ENCODE data around the gene RPL23. TPM values are rescaled to one million over a fixed set of nuclear protein-coding genes. Genes with fewer than 3 reads are reported as not detected.
A peak's percentile ranks its signal among the peaks of the same experiment; 100 is the strongest.

Gene RPL23
- total RNA-seq, 1 donor from 2014 or later, result 1,585 TPM

GRCh38 chr17:38890410-38890746 lies 36.9 kb upstream of the RPL23 start:
- Histone ChIP-seq H3K27me3 (no peaks in the 10 kb centered on the region), H3K36me3 (peaks cover 0 to 55% of the 10 kb centered on the region in 2 donors), H3K4me1 (peaks cover 46% of the 10 kb centered on the region), H3K9me3 (no peaks in the 10 kb centered on the region), H3K4me3 (no peak overlapping the region), H3K27ac (no peak overlapping the region)
- intact Hi-C loops (cut with DNase I), result no loop called here
- no peak for DNase-seq (ENCODE audit: extremely low spot score in 2 of 2)
- TF ChIP-seq, protein P1, sequence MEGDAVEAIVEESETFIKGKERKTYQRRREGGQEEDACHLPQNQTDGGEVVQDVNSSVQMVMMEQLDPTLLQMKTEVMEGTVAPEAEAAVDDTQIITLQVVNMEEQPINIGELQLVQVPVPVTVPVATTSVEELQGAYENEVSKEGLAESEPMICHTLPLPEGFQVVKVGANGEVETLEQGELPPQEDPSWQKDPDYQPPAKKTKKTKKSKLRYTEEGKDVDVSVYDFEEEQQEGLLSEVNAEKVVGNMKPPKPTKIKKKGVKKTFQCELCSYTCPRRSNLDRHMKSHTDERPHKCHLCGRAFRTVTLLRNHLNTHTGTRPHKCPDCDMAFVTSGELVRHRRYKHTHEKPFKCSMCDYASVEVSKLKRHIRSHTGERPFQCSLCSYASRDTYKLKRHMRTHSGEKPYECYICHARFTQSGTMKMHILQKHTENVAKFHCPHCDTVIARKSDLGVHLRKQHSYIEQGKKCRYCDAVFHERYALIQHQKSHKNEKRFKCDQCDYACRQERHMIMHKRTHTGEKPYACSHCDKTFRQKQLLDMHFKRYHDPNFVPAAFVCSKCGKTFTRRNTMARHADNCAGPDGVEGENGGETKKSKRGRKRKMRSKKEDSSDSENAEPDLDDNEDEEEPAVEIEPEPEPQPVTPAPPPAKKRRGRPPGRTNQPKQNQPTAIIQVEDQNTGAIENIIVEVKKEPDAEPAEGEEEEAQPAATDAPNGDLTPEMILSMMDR (IDR thresholded peaks at IDR 0.05), result no peak
- TF ChIP-seq POLR2AphosphoS5 (IDR thresholded peaks at IDR 0.05; ENCODE audit: insufficient read depth in 1 of 2, low read depth in 1 of 2), result no peak
- TF ChIP-seq POLR2A (IDR thresholded peaks at IDR 0.05), result no peak

DNA sequence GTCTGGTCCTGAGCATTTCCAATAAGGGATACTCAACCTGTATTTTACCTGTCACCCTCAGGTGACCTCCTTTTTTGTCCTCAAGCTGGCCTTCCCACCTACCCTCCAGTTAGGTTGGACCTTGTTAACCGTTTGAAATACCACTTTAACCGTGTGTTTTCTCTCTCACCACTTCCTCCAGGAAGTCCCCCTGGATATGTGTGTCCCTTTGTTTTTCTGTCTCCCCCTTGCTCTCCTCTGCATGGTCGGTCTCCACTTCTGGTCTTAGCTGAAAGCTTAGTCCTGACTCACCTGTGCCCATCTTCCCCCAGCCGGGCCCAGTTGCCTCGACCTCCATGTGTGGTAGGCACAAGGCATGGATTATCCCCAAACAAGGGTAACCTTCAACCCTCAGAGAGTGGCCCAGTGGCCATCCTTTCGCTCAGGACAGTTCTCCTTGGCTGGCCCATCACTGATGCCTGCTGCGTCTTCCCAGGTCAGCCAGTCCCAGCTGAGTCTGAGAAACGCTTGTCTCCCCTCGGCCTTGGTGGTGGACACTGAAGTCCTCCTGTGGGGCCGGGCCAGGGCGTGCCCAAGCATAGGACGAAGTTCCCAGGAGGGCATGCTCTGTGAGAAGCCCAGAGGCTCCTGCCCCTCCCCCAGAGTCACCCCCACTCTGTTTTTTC lies 36.4 kb upstream of the RPL23 start:
- Histone ChIP-seq H3K27ac (no peak overlapping the region), H3K4me3 (no peak overlapping the region), H3K4me1 (peaks cover 47% of the 10 kb centered on the region), H3K36me3 (peaks cover 0 to 52% of the 10 kb centered on the region in 2 donors), H3K9me3 (no peaks in the 10 kb centered on the region), H3K27me3 (no peaks in the 10 kb centered on the region)
- no peak for TF ChIP-seq POLR2A (IDR thresholded peaks at IDR 0.05)
- TF ChIP-seq POLR2AphosphoS5 (IDR thresholded peaks at IDR 0.05; ENCODE audit: insufficient read depth in 1 of 2, low read depth in 1 of 2), result no peak
- TF ChIP-seq, protein P1 (IDR thresholded peaks at IDR 0.05), result no peak
- intact Hi-C loops (cut with DNase I), result no loop called here
- DNase-seq (ENCODE audit: extremely low spot score in 2 of 2), result no peak

GRCh38 chr17:38888842-38889241 lies 35.3 kb upstream of the RPL23 start:
- H3K36me3 ChIP-seq, result peaks cover 0 to 48% of the 10 kb centered on the region in 2 donors
- DNase-seq (ENCODE audit: extremely low spot score in 2 of 2), result no peak
- no peak overlapping the region for H3K27ac ChIP-seq
- intact Hi-C loops (cut with DNase I), result no loop called here
- H3K9me3 ChIP-seq, result no peaks in the 10 kb centered on the region
- H3K4me1 ChIP-seq, result peaks cover 47% of the 10 kb centered on the region
- H3K4me3 ChIP-seq, result no peak overlapping the region
- TF ChIP-seq POLR2AphosphoS5 (IDR thresholded peaks at IDR 0.05; ENCODE audit: insufficient read depth in 1 of 2, low read depth in 1 of 2) (no peak), POLR2A (IDR thresholded peaks at IDR 0.05) (no peak)
- H3K27me3 ChIP-seq, result no peaks in the 10 kb centered on the region

- no peaks in the 10 kb centered on the region for H3K27me3 ChIP-seq
- peak overlapping the region; percentile 1 for H3K27ac ChIP-seq
- intact Hi-C loops (cut with DNase I), result no loop called here
- peaks cover 0 to 32% of the 10 kb centered on the region in 2 donors for H3K36me3 ChIP-seq
- peaks cover 50% of the 10 kb centered on the region for H3K4me1 ChIP-seq
- H3K4me3 ChIP-seq, result no peak overlapping the region
- H3K9me3 ChIP-seq, result no peaks in the 10 kb centered on the region
- TF ChIP-seq POLR2A (IDR thresholded peaks at IDR 0.05) (no peak), POLR2AphosphoS5 (IDR thresholded peaks at IDR 0.05; ENCODE audit: insufficient read depth in 1 of 2, low read depth in 1 of 2) (no peak)
- TF ChIP-seq, protein P1 (IDR thresholded peaks at IDR 0.05), result no peak
- no peak for DNase-seq (ENCODE audit: extremely low spot score in 2 of 2)
These were observed 33.1 kb upstream of the RPL23 start for GRCh38 chr17:38886643-38887010.

- Histone ChIP-seq H3K4me1 (peaks cover 57% of the 10 kb centered on the region), H3K27ac (peak overlapping the region; percentile 14), H3K9me3 (no peaks in the 10 kb centered on the region), H3K27me3 (no peaks in the 10 kb centered on the region), H3K36me3 (peaks cover 0 to 27% of the 10 kb centered on the region in 2 donors), H3K4me3 (no peak overlapping the region)
- TF ChIP-seq POLR2A (IDR thresholded peaks at IDR 0.05) (no peak), POLR2AphosphoS5 (IDR thresholded peaks at IDR 0.05; ENCODE audit: insufficient read depth in 1 of 2, low read depth in 1 of 2) (no peak)
- TF ChIP-seq, protein P1 (IDR thresholded peaks at IDR 0.05), result no peak
- intact Hi-C loops (cut with DNase I), result no loop called here
- DNase-seq (ENCODE audit: extremely low spot score in 2 of 2), result no peak
These were observed 32.5 kb upstream of the RPL23 start for GRCh38 chr17:38885728-38886642.

All from vagina (tissue), 2 donors.